ENCODE results near the gene MTCL1.

The MTCL1 gene

GRCh38 chr18:8794934-8795280 lies 89.6 kb downstream of the MTCL1 start:
- DNase-seq = no peak

DNA sequence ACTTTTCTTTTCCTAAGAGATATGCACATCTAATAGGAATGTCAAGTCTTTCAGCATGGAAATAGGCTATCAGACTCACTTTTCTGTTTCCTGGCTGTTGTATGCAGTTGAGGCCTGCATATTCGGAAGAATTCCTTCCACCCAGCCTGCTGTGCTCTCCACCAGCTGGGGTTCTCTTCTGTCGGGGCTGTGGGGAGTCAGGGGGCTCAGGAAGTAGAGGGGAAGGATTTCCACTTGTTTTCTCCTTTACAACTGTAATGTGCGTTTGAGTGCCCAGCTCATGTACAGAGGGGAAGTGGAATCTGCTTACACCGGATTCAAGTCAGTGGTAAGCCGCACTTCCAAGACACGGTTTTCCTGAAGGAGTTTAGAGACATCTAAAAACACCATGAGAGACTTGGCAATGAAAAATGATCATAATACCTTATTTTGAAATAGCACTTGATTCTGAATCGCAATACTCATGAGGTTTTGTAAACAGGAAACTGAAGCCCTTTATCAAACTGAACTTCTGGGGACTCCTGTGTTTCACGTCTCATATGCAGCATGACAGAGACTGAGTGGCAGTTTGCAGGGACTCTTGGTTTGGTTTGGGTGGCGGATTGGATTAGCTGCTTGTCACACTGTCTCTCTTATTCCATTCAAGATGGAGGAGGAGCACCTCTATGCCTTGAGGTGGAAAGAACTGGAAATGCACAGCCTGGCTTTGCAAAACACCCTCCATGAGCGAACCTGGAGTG lies 90.4 kb downstream of the MTCL1 start:
- no peak for DNase-seq

DNA sequence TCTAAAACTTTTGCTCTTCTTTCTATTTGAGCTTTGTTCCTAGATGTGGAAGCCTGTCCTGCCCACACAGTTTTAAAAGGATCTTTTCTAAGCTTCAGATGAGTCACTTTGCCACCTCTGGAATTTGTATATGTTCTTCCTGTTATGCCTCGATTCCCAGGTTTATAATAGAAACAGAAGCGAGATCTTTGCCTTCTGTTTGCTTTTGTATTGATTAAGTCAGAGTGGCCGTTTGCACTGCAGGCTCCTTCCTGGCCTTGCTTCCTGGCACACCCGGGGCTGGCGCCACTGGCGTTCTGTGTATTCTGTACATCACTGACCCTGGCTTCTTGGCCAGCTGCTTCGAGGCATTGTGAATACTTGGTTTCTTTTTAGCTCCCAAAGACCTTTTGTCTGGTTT lies 91.8 kb downstream of the MTCL1 start:
- DNase-seq = no peak

- DNase-seq = no peak
These were observed 93.6 kb downstream of the MTCL1 start for GRCh38 chr18:8799001-8799400.

GRCh38 chr18:8799596-8800441 lies 94.5 kb downstream of the MTCL1 start:
- no peak for DNase-seq

GRCh38 chr18:8800445-8800844 lies 95.1 kb downstream of the MTCL1 start:
- no peak for DNase-seq

DNA sequence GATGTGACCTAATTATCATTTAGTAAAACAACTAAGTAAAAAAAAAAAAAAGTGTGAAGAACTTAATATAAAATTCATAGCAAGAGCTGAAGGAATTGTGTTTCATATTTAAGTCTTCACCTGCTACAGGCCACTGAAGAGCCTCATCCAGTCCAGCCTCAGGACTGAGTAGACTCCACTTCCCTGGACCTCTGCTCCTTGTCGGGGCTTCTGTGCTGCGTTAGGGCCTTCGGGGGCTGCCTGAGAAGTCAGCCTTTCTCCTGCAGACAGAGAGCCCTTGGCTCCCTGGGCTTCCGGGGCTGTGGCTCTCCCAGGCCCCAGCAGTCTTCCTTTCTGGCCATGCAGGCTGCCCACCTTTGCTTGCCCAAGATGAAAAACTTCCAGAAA lies 95.5 kb downstream of the MTCL1 start:
- DNase-seq = no peak

DNA sequence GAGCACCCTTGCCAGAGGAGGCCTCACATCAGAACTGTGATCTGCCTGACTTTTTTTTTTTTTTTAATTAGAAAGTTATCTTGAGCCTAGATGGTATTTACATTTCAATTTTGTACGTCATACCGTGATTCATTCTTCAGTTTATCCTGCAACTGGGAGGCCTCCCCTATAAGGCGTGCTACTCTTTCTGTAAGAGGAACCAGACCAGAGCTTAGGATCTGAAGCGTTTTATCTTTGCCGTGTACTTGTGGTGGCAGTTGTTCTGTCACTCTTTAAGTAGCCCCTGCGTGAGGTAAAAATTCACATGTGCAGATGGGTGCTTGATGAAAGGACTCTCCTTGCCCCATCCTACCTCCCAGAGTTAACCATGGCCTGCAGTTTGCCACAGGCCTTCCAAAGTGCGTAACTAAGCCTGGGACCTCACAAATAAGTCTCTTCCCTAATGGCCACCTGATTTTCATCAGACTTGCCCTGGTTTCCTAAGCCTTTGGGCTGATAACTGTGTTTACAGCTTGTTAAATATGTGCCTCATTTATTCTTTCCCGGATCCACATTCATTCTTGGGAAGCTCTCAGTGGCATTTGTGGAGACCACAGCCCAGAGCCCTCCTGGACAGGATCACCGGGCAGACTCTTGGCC lies 96.0 kb downstream of the MTCL1 start:
- no peak for DNase-seq

DNA sequence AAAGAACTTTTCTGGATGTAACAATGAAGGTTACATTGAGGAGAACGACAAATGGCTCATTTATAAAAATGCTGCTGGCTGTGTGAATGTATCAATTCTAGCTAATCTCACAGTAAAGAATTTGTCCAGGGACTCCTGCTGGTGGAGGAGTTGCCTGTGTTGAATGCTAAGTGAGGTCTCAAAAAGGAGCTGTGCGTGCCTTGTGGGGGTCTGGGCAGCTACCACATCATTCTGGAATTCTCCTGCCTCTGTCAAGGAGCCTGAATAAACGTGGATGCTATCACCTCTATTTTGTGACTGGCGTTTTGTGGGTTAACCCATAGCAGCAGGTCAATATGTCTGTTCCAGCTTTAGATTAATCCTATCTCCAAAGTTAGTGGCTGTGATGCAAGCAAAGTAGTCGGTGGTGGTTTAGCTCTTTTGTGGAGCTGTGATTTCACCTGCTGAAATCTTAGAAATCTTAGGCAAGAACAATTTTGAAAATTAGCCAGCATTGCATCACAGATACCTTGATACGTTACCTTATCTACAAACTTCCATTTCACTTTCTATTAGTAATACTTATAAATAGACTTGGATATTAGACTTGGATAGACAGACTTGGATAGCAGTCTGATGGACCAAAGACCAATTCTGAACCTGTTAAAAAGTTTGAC lies 96.8 kb downstream of the MTCL1 start:
- DNase-seq = no peak

- no peak for DNase-seq
These were observed 97.9 kb downstream of the MTCL1 start for GRCh38 chr18:8803063-8803795.

DNA sequence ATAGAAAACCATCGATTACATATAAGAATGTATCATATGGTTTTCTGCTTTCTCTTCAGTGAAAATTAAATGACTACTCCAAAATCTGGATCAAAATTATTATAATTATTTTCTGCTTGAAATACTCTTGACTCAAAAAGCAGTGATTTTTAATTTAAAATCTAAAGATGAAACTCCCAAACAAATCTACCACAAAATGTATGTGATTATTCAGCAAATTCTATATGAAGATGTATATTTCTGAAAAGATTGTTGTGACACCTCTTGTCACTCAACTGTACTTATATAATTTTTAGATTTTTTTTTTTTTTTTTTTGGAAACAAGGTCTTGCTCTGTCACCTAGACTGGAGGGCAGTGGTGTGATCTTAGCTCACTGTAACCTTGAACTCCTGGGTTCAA lies 98.6 kb downstream of the MTCL1 start:
- no peak for DNase-seq

- no peak for DNase-seq
These were observed 100.2 kb downstream of the MTCL1 start for GRCh38 chr18:8805552-8805951.

- no peak for DNase-seq
These were observed 100.9 kb downstream of the MTCL1 start for GRCh38 chr18:8806100-8806797.

GRCh38 chr18:8806798-8807487 lies 101.6 kb downstream of the MTCL1 start:
- no peak for DNase-seq

DNA sequence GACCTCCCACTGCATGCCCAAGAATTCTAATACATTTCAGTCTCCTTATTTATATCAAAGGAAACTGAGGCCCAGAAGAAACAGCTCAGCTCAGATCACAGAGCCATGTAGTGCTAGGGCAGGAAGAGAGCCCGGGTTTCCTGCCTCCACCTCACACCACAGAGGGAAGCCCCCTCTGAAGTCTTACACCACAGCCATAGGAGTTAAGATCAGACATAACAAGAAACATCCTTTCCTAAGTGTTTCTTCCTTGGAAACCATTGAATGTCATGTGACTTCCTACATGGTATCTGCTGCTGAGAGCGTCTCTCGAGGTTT lies 102.1 kb downstream of the MTCL1 start:
- no peak for DNase-seq

DNA sequence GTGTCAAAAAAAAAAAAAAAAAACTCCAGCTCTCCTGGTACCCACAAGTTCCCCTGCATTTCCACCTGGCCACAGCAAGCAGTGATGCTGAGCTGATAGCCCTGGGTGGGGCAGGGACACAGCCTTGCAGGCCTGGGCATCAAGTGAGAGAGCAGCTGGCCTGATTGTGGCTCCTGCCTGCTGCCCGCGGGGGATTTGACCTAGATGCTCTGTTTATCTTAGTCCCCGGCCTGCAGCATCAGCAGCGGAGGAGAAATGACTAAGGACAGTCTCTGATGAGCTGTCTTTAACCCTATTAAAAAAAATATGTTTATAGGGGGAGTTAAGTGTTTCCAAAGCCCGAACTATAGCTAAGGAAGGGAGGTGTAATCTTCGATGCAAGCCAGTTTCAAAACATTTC lies 102.6 kb downstream of the MTCL1 start:
- DNase-seq = no peak

DNA sequence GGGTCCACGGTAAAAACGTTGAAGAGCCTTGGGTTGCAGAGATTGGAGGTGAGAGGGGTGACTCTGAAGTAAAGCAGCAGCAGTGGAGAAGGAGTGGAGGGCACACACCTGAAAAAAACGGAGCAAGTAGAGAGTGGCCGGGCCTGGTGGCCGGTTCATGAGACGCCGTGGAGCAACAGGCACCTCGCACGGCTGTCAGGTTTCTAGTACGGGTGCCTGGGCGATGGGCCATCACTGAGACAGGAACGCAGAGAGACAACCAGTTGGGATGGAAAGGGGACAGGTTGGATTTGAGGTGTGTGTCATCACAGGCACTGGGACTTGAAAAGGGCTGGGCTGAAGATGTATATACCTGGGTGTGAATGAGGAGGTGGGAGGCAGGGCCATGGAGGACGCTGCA lies 104.2 kb downstream of the MTCL1 start:
- DNase-seq = no peak

GRCh38 chr18:8810157-8810556 lies 104.8 kb downstream of the MTCL1 start:
- no peak for DNase-seq

GRCh38 chr18:8811115-8811514 lies 105.8 kb downstream of the MTCL1 start:
- no peak for DNase-seq

DNA sequence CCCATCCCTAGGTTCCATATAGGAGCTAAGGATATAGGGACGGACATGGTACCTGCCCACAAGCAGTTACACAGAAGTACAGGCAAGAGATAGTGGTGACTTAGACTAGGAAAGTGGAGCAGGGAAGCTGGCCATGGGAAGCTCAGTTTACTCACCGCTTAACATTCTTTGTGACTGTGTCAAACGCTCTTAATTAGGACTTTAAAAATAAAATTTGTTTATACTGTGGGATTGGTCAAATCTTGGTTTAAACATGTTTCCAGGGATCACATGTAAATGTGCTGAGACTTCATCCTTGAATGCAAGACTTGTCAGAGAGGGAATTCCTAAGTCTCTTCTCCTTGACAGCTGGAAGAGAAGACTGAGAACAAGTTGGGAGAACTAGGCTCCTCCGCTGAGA lies 107.3 kb downstream of the MTCL1 start:
- DNase-seq = no peak

- no peak for DNase-seq
These were observed 108.3 kb downstream of the MTCL1 start for GRCh38 chr18:8813611-8814010.

DNA sequence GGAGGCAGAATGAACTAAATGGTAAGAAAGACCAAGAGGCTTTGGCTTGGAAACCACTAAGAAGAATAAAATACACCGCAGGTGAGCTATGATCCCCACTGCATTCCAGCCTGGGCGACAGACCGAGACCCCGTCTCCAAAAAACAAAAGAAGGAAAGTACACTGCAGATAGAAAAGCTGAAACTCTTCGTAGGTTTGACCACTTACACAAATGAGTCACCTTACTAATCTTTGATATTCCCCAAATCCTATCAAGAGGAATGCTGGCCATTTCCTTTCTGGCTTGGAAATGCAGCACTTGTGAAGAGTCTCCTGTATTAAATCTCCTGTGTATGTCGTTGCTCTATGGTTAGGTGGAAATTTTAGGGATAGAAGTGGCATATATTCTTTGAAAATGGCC lies 108.8 kb downstream of the MTCL1 start:
- DNase-seq = no peak

Measured in stimulated activated CD4-positive, alpha-beta T cell treated with anti-CD3 and anti-CD28 coated beads, Interleukin-4, amount 100 ng/mL, for 1 hour (primary cell).